ENCODE results near the gene UGT2B17.
"Not testable (repeated sequence)": the region's sequence is repeated elsewhere in the genome, so short reads cannot be mapped to it uniquely, and the experiment has no call there.

UGT2B17 gene

DNA sequence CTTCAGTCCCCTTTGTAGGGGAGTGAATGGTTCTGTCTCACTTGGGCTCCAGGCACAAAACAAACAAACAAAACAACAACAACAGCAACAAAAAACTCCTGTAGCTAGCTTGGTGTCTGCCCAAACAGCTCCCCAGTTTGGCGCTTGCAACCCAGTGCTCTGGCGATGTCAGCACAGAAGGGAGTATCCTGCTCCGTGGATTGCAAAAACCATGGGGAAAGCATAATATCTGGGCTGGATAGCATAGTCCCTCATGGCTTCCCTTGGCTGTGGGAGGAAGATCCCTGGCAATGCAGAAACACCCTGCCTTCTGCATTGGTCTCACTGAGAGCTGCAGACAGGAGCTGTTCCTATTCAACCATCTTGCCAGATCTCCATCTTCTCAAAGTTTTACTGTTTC is 39.7 kb downstream of the UGT2B17 start:
- Histone ChIP-seq H3K27me3 (replicated peaks) (no peaks in the 10 kb centered on the region), H3K27ac (no peak overlapping the region), H3K36me3 (replicated peaks) (no peaks in the 10 kb centered on the region), H3K4me3 (ENCODE audit: low read depth, low read length) (no peak overlapping the region)
- in situ Hi-C loops (cut with HindIII; ENCODE audit: low pct_ligation_motif_present, low sequenced_read_pairs): no loop called here
- TF ChIP-seq, protein P1, sequence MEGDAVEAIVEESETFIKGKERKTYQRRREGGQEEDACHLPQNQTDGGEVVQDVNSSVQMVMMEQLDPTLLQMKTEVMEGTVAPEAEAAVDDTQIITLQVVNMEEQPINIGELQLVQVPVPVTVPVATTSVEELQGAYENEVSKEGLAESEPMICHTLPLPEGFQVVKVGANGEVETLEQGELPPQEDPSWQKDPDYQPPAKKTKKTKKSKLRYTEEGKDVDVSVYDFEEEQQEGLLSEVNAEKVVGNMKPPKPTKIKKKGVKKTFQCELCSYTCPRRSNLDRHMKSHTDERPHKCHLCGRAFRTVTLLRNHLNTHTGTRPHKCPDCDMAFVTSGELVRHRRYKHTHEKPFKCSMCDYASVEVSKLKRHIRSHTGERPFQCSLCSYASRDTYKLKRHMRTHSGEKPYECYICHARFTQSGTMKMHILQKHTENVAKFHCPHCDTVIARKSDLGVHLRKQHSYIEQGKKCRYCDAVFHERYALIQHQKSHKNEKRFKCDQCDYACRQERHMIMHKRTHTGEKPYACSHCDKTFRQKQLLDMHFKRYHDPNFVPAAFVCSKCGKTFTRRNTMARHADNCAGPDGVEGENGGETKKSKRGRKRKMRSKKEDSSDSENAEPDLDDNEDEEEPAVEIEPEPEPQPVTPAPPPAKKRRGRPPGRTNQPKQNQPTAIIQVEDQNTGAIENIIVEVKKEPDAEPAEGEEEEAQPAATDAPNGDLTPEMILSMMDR (IDR thresholded peaks at IDR 0.05; ENCODE audit: low read depth, low read length, missing control alignments): no peak
- no peak for DNase-seq

DNA sequence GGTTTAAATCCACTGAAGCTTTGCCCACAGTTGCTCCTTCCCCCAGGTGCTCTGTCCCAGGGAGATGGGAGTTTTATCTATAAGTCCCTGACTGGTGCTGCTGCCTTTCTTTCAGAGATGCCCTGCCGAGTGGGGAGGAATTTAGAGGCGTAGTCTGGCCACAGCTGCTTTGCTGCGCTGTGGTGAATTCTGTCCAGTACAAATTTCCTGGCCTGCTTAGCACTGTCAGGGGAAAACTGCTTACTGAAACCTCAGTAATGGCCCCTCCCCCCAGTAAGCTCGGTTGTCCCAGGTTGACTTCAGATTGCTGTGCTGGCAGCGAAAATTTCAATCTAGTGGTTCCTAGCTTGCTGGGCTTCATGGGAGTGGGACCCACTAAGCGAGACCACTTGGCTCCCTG is 40.1 kb downstream of the UGT2B17 start:
- no peak overlapping the region for H3K4me3 ChIP-seq (ENCODE audit: low read depth, low read length)
- in situ Hi-C loops (cut with HindIII; ENCODE audit: low pct_ligation_motif_present, low sequenced_read_pairs): no loop called here

DNA sequence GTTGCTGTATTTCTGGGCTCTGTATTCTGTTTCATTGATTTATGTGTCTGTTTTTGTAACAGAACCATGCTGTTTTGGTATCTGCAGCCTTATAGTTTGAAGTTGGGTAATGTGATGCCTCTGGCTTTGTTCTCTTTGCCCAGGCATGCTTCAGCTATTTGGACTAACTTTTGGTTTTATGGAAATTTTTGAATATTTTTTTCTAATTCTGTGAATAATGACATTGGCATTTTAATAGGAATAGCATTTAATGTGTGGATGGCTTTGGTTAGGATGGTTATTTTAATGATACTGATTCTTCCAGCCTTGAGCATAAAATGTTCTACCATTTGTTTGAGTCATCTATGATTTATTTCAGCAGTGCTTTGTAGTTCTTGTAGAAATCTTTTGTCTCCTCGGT is 53.9 kb downstream of the UGT2B17 start:
- H3K27ac ChIP-seq; DNase-seq; H3K36me3 ChIP-seq (replicated peaks); H3K27me3 ChIP-seq (replicated peaks); in situ Hi-C loops (cut with HindIII; ENCODE audit: low pct_ligation_motif_present, low sequenced_read_pairs); H3K4me3 ChIP-seq (ENCODE audit: low read depth, low read length): not testable (repeated sequence)

More for the DNA sequence above, 40.1 kb downstream of the UGT2B17 start:
- H3K27me3 ChIP-seq (replicated peaks): no peaks in the 10 kb centered on the region
- no peak overlapping the region for H3K27ac ChIP-seq
- DNase-seq: no peak
- no peaks in the 10 kb centered on the region for H3K36me3 ChIP-seq (replicated peaks)
- TF ChIP-seq, protein P1 (IDR thresholded peaks at IDR 0.05; ENCODE audit: low read depth, low read length, missing control alignments): no peak

DNA sequence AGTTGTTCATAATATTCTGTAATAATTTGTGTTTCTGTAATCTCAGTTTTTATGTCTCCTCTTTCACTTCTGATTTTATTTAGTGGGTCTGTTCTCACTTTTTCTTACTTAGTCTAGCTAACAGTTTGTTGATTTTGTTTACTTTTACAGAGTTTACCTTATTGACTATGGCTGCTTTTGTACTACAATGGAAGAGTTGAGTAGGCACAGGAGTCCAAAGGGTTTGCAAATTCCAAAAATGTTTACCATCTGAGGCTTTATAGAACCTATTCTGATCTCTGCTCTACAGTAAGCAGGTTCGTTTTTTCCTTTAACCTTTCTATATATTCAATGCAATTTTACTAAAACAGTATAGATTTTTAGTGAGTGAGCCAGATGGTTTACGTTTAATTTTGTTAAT is 55.1 kb downstream of the UGT2B17 start:
- Histone ChIP-seq H3K36me3 (replicated peaks) (no peaks in the 10 kb centered on the region), H3K27ac (no peak overlapping the region), H3K27me3 (replicated peaks) (no peaks in the 10 kb centered on the region), H3K4me3 (ENCODE audit: low read depth, low read length) (no peak overlapping the region)
- in situ Hi-C loops (cut with HindIII; ENCODE audit: low pct_ligation_motif_present, low sequenced_read_pairs): no loop called here
- DNase-seq: no peak
- TF ChIP-seq, protein P1 (IDR thresholded peaks at IDR 0.05; ENCODE audit: low read depth, low read length, missing control alignments): no peak

DNA sequence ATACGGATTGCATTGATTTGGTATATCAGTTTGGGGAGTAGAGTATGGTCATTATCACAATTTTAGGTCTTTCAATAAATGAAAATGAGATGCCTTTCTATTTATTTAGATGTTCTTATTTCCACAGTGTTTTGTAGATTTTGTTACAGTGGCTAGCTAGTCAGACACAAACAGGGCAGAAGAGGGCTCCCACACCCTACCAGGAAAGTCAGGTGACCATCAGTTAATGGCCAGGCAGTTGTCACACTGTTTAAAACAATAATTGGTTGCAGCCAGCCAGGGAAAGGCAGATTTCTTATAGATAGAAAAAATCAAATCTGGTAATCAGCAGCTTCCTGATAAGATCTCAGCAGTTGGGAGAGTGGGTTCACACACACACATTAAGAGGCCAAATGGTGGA is 57.2 kb downstream of the UGT2B17 start:
- no peak overlapping the region for H3K4me3 ChIP-seq (ENCODE audit: low read depth, low read length)
- in situ Hi-C loops (cut with HindIII; ENCODE audit: low pct_ligation_motif_present, low sequenced_read_pairs): no loop called here

DNA sequence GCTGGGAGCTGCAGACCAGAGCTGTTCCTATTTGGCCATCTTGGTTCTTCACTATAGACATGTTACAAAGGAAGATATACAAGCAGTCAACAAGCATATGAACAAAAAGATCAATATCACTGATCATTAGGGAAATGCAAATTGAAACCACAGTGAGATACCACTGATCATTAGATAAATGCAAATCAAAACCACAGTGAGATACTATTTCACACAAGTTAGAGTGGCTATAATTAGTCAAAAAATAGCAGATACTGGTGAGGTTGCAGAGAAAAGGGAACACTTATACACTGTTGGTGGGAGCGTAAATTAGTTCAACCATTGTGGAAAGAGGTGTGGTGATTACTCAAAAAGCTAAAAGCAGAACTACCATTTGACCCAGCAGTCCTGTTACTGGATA is 70.7 kb downstream of the UGT2B17 start:
- in situ Hi-C loops (cut with HindIII; ENCODE audit: low pct_ligation_motif_present, low sequenced_read_pairs); DNase-seq; H3K27ac ChIP-seq; H3K36me3 ChIP-seq (replicated peaks); H3K27me3 ChIP-seq (replicated peaks); H3K4me3 ChIP-seq (ENCODE audit: low read depth, low read length): not testable (repeated sequence)

More for the DNA sequence above, 57.2 kb downstream of the UGT2B17 start:
- Histone ChIP-seq H3K27me3 (replicated peaks) (no peaks in the 10 kb centered on the region), H3K27ac (no peak overlapping the region), H3K36me3 (replicated peaks) (no peaks in the 10 kb centered on the region)
- no peak for DNase-seq
- TF ChIP-seq, protein P1 (IDR thresholded peaks at IDR 0.05; ENCODE audit: low read depth, low read length, missing control alignments): no peak

DNA sequence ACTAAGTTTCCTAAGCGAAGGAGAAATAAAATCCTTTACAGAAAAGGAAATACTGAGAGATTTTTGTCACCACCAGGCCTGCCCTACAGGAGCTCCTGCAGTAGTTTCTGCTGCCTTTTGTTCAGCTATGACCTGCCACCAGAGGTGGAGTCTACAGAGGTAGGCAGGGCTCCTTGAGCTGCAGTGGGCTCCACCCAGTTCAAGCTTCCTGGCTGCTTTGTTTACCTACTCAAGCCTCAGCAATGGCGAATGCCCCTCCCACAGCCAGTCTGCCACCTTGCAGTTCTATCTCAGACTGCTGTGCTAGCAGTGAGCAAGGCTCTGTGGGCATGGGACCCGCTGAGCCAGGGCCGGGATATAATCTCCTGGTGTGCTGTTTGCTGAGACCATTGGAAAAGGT is 71.3 kb downstream of the UGT2B17 start:
- H3K27me3 ChIP-seq (replicated peaks); in situ Hi-C loops (cut with HindIII; ENCODE audit: low pct_ligation_motif_present, low sequenced_read_pairs); H3K27ac ChIP-seq; DNase-seq; H3K36me3 ChIP-seq (replicated peaks); H3K4me3 ChIP-seq (ENCODE audit: low read depth, low read length): not testable (repeated sequence)

DNA sequence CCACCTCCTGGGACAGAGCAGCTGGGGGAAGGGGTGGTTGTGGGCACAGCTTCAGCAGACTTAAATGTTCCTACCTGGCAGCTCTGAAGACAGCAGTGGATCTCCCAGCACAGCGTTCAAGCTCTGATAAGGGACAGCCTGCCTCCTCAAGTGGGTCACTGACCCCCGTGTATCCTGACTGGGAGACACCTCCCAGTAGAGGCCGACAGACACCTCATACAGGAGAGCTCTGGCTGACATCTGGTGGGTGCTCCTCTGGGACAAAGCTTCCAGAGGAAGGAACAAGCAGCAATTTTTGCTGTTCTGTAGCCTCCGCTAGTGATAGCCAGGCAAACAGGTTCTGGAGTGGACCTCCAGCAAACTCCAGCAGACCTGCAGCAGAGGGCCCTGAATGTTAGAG is 72.7 kb downstream of the UGT2B17 start:
- in situ Hi-C loops (cut with HindIII; ENCODE audit: low pct_ligation_motif_present, low sequenced_read_pairs); DNase-seq; H3K27ac ChIP-seq; H3K36me3 ChIP-seq (replicated peaks); H3K27me3 ChIP-seq (replicated peaks); H3K4me3 ChIP-seq (ENCODE audit: low read depth, low read length): not testable (repeated sequence)

Measured in brain microvascular endothelial cell (primary cell).